Suppressor macrophage (primary cell): ENCODE results near the gene ADK.

Experiments used
- DNase-seq, 4 experiments: peaks; one replicate each; pipeline ENCODE4 v3.0.0-alpha.2; 2020 to 2022

ADK gene

GRCh38 chr10:74628136-74628535 lies 477.1 kb downstream of the ADK start:
- no peak for DNase-seq

GRCh38 chr10:74634995-74635536 lies 484.0 kb downstream of the ADK start:
- no peak for DNase-seq

- no peak for DNase-seq
Observed at GRCh38 chr10:74635655-74636054, 484.6 kb downstream of the ADK start.

- no peak for DNase-seq
Observed at GRCh38 chr10:74637685-74638084, 486.7 kb downstream of the ADK start.

GRCh38 chr10:74640134-74640921 lies 489.3 kb downstream of the ADK start:
- no peak for DNase-seq

- no peak for DNase-seq
Observed at GRCh38 chr10:74641659-74642058, 490.6 kb downstream of the ADK start.

- DNase-seq, result no peak
Observed at GRCh38 chr10:74642901-74643595, 492.0 kb downstream of the ADK start.

- DNase-seq, result no peak
Observed at GRCh38 chr10:74643596-74643975, 492.6 kb downstream of the ADK start.

- DNase-seq, result no peak
Observed at GRCh38 chr10:74644738-74645137, 493.7 kb downstream of the ADK start.

- DNase-seq, result no peak
Observed at GRCh38 chr10:74645692-74646091, 494.7 kb downstream of the ADK start.

GRCh38 chr10:74650613-74651012 lies 499.6 kb downstream of the ADK start:
- DNase-seq, result no peak

GRCh38 chr10:74651565-74651964 lies 500.5 kb downstream of the ADK start:
- DNase-seq, result peak in 1 of 4 experiments; percentile 9

GRCh38 chr10:74652664-74653063 lies 501.6 kb downstream of the ADK start:
- DNase-seq, result no peak

- DNase-seq, result no peak
Observed at GRCh38 chr10:74658511-74658910, 507.5 kb downstream of the ADK start.

- no peak for DNase-seq
Observed at GRCh38 chr10:74662635-74663034, 511.6 kb downstream of the ADK start.

GRCh38 chr10:74669210-74669609 lies 518.2 kb downstream of the ADK start:
- DNase-seq, result no peak

GRCh38 chr10:74671716-74672115 lies 520.7 kb downstream of the ADK start:
- DNase-seq, result no peak

GRCh38 chr10:74672430-74673165 lies 521.6 kb downstream of the ADK start:
- DNase-seq, result no peak

GRCh38 chr10:74674927-74675326 lies 523.9 kb downstream of the ADK start:
- no peak for DNase-seq

- no peak for DNase-seq
Observed at GRCh38 chr10:74675484-74675883, 524.5 kb downstream of the ADK start.

GRCh38 chr10:74677951-74678350 lies 526.9 kb downstream of the ADK start:
- DNase-seq, result no peak

GRCh38 chr10:74681917-74682627 lies 531.1 kb downstream of the ADK start:
- DNase-seq, result peak in 2 of 4 experiments; percentile 35

- DNase-seq, result no peak
Observed at GRCh38 chr10:74683067-74683466, 532.0 kb downstream of the ADK start.
